HepG2 (cell line): Measurements from ENCODE around the gene TGFB2. TPM values are rescaled to one million over a fixed set of nuclear protein-coding genes. Genes with fewer than 3 reads are reported as not detected.

Experiments
- BHLHE40 ChIP-seq: IDR thresholded peaks from 2 replicates; pipeline ENCODE4 v1.6.1; 2011; ENCODE audit warnings: low read length, improper control_type of control experiment
- CBFB ChIP-seq: sonication (generic); formaldehyde crosslinking; IDR thresholded peaks from 2 replicates; pipeline ENCODE4 v1.4.0; 2020; ENCODE audit warnings: missing genetic modification reagents
- ISX ChIP-seq: sonication (generic); formaldehyde crosslinking; conservative IDR thresholded peaks from 2 replicates; pipeline ENCODE4 v1.5.0; 2020; ENCODE audit warnings: missing genetic modification reagents
- MAFF ChIP-seq: IDR thresholded peaks from 2 replicates; pipeline ENCODE4 v1.6.1; 2011; ENCODE audit warnings: low read depth, low read length, improper control_type of control experiment
- MAZ ChIP-seq, 2 experiments: sonication (generic) in 1 of 2; formaldehyde crosslinking in 1 of 2; IDR thresholded peaks; 2 replicates each; pipeline versions ENCODE4 v1.5.0 to v1.6.1; 2012 to 2020; ENCODE audit warnings: low read depth in 2 of 2, mild to moderate bottlenecking in 2 of 2, borderline replicate concordance in 1 of 2, improper control_type of control experiment in 1 of 2, low read length in 1 of 2, missing genetic modification reagents in 1 of 2, moderate library complexity in 1 of 2
- MEIS2 ChIP-seq: sonication (generic); formaldehyde crosslinking; IDR thresholded peaks from 2 replicates; pipeline ENCODE4 v1.9.0; 2021; ENCODE audit warnings: mild to moderate bottlenecking, missing genetic modification reagents
- MYC ChIP-seq: sonication (generic); formaldehyde crosslinking; IDR thresholded peaks from 2 replicates; pipeline ENCODE4 v1.9.0; 2021; ENCODE audit warnings: missing genetic modification reagents, borderline replicate concordance
- NFKB2 ChIP-seq: sonication (generic); formaldehyde crosslinking; IDR thresholded peaks from 2 replicates; pipeline ENCODE4 v1.4.0; 2020; ENCODE audit warnings: missing genetic modification reagents, borderline replicate concordance
- RARA ChIP-seq: IDR thresholded peaks from 2 replicates; pipeline ENCODE4 v1.6.1; 2016; ENCODE audit warnings: missing genetic modification reagents, missing compliant biosample characterization
- ZNF841 ChIP-seq: sonication (generic); formaldehyde crosslinking; IDR thresholded peaks from 2 replicates; pipeline ENCODE4 v1.8.1; 2023; ENCODE audit warnings: missing genetic modification reagents, borderline replicate concordance
- polyA plus RNA-seq, 8 experiments: library from polyadenylated mRNA; depleted of rRNA in 3 of 8; stranded (reverse) in 7 of 8; unstranded in 1 of 8; fragments of >200 nt; fragmentation: Illumina TruSeq in 4 of 8; extraction: Trizol in 4 of 8; gene quantifications; 2 replicates each; pipeline versions ENCODE4 v1.2.1 to v1.2.3, GENCODE V29; 2011 to 2016; ENCODE audit warnings: low read depth in 4 of 8, missing spikeins in 1 of 8, mixed read lengths in 1 of 8; ENCODE audit not compliant: insufficient read depth in 1 of 8
- total RNA-seq, 5 experiments: library from RNA; depleted of rRNA; stranded (reverse); fragments of >200 nt; fragmentation: Illumina TruSeq; extraction: Trizol; gene quantifications; 2 replicates each; pipeline ENCODE4 v1.2.3, GENCODE V29; 2016; ENCODE audit warnings: low read depth in 1 of 5
- TF ChIP-seq, protein P1 (sequence below): sonication (generic); formaldehyde crosslinking; IDR thresholded peaks from 2 replicates; pipeline ENCODE4 v1.9.0; 2021; ENCODE audit warnings: mild to moderate bottlenecking, missing genetic modification reagents
- TF ChIP-seq, protein P2 (sequence below): IDR thresholded peaks from 2 replicates; pipeline ENCODE4 v1.6.1; 2012; ENCODE audit warnings: inconsistent platforms
- TF ChIP-seq, protein P3 (sequence below): sonication (generic); formaldehyde crosslinking; IDR thresholded peaks from 2 replicates; pipeline ENCODE4 v1.4.0; 2020; ENCODE audit warnings: missing genetic modification reagents
- TF ChIP-seq, protein P4 (sequence below): sonication (generic); formaldehyde crosslinking; IDR thresholded peaks from 2 replicates; pipeline ENCODE4 v1.5.1; 2020; ENCODE audit warnings: missing genetic modification reagents, mild to moderate bottlenecking, borderline replicate concordance
- TF ChIP-seq, protein P5 (sequence below): sonication (generic); formaldehyde crosslinking; conservative IDR thresholded peaks from 2 replicates; pipeline ENCODE4 v1.8.0; 2022; ENCODE audit warnings: mild to moderate bottlenecking, moderate library complexity, missing genetic modification reagents

TGFB2 gene
- total and polyA plus RNA-seq, 2 of the 13 experiments (the other 11 are each of a cell fraction or from before 2014, with no cell fraction given): 0.07 TPM; not detected in 1

DNA sequence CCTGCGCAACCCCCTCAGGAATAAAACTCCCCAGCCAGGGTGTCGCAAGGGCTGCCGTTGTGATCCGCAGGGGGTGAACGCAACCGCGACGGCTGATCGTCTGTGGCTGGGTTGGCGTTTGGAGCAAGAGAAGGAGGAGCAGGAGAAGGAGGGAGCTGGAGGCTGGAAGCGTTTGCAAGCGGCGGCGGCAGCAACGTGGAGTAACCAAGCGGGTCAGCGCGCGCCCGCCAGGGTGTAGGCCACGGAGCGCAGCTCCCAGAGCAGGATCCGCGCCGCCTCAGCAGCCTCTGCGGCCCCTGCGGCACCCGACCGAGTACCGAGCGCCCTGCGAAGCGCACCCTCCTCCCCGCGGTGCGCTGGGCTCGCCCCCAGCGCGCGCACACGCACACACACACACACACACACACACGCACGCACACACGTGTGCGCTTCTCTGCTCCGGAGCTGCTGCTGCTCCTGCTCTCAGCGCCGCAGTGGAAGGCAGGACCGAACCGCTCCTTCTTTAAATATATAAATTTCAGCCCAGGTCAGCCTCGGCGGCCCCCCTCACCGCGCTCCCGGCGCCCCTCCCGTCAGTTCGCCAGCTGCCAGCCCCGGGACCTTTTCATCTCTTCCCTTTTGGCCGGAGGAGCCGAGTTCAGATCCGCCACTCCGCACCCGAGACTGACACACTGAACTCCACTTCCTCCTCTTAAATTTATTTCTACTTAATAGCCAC, 696 bp downstream of the TGFB2 start (continued):
- TF ChIP-seq, protein P1, sequence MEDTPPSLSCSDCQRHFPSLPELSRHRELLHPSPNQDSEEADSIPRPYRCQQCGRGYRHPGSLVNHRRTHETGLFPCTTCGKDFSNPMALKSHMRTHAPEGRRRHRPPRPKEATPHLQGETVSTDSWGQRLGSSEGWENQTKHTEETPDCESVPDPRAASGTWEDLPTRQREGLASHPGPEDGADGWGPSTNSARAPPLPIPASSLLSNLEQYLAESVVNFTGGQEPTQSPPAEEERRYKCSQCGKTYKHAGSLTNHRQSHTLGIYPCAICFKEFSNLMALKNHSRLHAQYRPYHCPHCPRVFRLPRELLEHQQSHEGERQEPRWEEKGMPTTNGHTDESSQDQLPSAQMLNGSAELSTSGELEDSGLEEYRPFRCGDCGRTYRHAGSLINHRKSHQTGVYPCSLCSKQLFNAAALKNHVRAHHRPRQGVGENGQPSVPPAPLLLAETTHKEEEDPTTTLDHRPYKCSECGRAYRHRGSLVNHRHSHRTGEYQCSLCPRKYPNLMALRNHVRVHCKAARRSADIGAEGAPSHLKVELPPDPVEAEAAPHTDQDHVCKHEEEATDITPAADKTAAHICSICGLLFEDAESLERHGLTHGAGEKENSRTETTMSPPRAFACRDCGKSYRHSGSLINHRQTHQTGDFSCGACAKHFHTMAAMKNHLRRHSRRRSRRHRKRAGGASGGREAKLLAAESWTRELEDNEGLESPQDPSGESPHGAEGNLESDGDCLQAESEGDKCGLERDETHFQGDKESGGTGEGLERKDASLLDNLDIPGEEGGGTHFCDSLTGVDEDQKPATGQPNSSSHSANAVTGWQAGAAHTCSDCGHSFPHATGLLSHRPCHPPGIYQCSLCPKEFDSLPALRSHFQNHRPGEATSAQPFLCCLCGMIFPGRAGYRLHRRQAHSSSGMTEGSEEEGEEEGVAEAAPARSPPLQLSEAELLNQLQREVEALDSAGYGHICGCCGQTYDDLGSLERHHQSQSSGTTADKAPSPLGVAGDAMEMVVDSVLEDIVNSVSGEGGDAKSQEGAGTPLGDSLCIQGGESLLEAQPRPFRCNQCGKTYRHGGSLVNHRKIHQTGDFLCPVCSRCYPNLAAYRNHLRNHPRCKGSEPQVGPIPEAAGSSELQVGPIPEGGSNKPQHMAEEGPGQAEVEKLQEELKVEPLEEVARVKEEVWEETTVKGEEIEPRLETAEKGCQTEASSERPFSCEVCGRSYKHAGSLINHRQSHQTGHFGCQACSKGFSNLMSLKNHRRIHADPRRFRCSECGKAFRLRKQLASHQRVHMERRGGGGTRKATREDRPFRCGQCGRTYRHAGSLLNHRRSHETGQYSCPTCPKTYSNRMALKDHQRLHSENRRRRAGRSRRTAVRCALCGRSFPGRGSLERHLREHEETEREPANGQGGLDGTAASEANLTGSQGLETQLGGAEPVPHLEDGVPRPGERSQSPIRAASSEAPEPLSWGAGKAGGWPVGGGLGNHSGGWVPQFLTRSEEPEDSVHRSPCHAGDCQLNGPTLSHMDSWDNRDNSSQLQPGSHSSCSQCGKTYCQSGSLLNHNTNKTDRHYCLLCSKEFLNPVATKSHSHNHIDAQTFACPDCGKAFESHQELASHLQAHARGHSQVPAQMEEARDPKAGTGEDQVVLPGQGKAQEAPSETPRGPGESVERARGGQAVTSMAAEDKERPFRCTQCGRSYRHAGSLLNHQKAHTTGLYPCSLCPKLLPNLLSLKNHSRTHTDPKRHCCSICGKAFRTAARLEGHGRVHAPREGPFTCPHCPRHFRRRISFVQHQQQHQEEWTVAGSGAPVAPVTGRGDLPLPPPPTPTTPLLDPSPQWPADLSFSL (CRISPR knock-in tag): peak; percentile 52; the same call in 1 of the 2 replicates
- TF ChIP-seq MYC (CRISPR knock-in tag) (peak; percentile 52), ISX (CRISPR knock-in tag) (no peak), ZNF841 (CRISPR knock-in tag) (no peak), MEIS2 (0 out of 2 replicates have a peak, but pooled peaks have one; percentile 13), NFKB2 (CRISPR knock-in tag) (peak; percentile 31; the same call in 1 of the 2 replicates), BHLHE40 (peak; percentile 37; the same call in 1 of the 2 replicates), MAFF (no peak), RARA (no peak), MAZ (IDR thresholded peaks at IDR 0.05; ENCODE audit: borderline replicate concordance, low read depth, low read length) (0 out of 2 replicates have a peak, but pooled peaks have one; percentile 28), MAZ (CRISPR knock-in tag; IDR thresholded peaks at IDR 0.05; ENCODE audit: low read depth) (no peak), CBFB (CRISPR knock-in tag) (no peak)
- TF ChIP-seq, protein P2, sequence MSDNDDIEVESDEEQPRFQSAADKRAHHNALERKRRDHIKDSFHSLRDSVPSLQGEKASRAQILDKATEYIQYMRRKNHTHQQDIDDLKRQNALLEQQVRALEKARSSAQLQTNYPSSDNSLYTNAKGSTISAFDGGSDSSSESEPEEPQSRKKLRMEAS: 0 out of 2 replicates have a peak, but pooled peaks have one; percentile 16
- TF ChIP-seq, protein P3, sequence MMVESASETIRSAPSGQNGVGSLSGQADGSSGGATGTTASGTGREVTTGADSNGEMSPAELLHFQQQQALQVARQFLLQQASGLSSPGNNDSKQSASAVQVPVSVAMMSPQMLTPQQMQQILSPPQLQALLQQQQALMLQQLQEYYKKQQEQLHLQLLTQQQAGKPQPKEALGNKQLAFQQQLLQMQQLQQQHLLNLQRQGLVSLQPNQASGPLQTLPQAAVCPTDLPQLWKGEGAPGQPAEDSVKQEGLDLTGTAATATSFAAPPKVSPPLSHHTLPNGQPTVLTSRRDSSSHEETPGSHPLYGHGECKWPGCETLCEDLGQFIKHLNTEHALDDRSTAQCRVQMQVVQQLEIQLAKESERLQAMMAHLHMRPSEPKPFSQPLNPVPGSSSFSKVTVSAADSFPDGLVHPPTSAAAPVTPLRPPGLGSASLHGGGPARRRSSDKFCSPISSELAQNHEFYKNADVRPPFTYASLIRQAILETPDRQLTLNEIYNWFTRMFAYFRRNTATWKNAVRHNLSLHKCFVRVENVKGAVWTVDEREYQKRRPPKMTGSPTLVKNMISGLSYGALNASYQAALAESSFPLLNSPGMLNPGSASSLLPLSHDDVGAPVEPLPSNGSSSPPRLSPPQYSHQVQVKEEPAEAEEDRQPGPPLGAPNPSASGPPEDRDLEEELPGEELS (CRISPR knock-in tag): peak; percentile 21; the same call in 1 of the 2 replicates
- TF ChIP-seq, protein P4, sequence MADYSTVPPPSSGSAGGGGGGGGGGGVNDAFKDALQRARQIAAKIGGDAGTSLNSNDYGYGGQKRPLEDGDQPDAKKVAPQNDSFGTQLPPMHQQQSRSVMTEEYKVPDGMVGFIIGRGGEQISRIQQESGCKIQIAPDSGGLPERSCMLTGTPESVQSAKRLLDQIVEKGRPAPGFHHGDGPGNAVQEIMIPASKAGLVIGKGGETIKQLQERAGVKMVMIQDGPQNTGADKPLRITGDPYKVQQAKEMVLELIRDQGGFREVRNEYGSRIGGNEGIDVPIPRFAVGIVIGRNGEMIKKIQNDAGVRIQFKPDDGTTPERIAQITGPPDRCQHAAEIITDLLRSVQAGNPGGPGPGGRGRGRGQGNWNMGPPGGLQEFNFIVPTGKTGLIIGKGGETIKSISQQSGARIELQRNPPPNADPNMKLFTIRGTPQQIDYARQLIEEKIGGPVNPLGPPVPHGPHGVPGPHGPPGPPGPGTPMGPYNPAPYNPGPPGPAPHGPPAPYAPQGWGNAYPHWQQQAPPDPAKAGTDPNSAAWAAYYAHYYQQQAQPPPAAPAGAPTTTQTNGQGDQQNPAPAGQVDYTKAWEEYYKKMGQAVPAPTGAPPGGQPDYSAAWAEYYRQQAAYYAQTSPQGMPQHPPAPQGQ (CRISPR knock-in tag): no peak
- TF ChIP-seq, protein P5, sequence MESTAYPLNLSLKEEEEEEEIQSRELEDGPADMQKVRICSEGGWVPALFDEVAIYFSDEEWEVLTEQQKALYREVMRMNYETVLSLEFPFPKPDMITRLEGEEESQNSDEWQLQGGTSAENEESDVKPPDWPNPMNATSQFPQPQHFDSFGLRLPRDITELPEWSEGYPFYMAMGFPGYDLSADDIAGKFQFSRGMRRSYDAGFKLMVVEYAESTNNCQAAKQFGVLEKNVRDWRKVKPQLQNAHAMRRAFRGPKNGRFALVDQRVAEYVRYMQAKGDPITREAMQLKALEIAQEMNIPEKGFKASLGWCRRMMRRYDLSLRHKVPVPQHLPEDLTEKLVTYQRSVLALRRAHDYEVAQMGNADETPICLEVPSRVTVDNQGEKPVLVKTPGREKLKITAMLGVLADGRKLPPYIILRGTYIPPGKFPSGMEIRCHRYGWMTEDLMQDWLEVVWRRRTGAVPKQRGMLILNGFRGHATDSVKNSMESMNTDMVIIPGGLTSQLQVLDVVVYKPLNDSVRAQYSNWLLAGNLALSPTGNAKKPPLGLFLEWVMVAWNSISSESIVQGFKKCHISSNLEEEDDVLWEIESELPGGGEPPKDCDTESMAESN (CRISPR knock-in tag): 0 out of 2 replicates have a peak, but pooled peaks have one; percentile 38
